OCI-LY7 (cell line): ENCODE data around the gene ITPRIP.

Experiments used
- EZH2phosphoT487 ChIP-seq: fragments of 200-600 bp; sonication (generic); IDR thresholded peaks from 2 replicates; pipeline ENCODE4 v1.6.1; 2018; ENCODE audit warnings: low read depth, borderline replicate concordance, mild to moderate bottlenecking, mixed run types, antibody characterized with exemption, low read length, moderate library complexity, mixed read lengths
- TF ChIP-seq, protein P1 (sequence below): fragments of 200-600 bp; sonication (generic); conservative IDR thresholded peaks from 2 replicates; pipeline ENCODE4 v1.5.1; 2014; ENCODE audit warnings: mild to moderate bottlenecking, antibody characterized with exemption, low read length, moderate library complexity, mixed read lengths

DNA sequence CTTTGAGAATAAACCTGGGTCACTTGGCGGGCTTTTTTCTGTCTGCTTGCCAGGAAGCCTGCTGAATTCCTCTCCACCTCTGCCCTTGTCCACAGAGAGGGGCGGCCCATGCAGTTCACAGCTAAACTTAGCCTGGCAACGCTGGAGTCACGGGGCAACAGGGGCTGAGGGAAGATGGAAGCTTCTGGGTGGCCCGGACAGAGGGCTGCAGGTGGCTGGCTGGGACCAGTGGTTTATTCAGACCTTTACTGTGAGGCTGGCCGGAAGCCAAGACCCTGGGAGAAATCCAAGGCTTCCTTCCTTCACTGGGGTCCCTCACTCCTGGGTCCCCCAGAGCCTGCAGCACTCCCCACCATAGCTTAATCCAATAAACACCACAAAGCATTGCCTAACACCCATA lies 17.0 kb downstream of the ITPRIP start:
- TF ChIP-seq, protein P1, sequence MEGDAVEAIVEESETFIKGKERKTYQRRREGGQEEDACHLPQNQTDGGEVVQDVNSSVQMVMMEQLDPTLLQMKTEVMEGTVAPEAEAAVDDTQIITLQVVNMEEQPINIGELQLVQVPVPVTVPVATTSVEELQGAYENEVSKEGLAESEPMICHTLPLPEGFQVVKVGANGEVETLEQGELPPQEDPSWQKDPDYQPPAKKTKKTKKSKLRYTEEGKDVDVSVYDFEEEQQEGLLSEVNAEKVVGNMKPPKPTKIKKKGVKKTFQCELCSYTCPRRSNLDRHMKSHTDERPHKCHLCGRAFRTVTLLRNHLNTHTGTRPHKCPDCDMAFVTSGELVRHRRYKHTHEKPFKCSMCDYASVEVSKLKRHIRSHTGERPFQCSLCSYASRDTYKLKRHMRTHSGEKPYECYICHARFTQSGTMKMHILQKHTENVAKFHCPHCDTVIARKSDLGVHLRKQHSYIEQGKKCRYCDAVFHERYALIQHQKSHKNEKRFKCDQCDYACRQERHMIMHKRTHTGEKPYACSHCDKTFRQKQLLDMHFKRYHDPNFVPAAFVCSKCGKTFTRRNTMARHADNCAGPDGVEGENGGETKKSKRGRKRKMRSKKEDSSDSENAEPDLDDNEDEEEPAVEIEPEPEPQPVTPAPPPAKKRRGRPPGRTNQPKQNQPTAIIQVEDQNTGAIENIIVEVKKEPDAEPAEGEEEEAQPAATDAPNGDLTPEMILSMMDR = no peak
- TF ChIP-seq EZH2phosphoT487 = no peak
